ENCODE measurements around the gene TLCD4. TPM values are rescaled to one million over a fixed set of nuclear protein-coding genes. Genes with fewer than 3 reads are reported as not detected.
"Not testable (repeated sequence)": the region's sequence is repeated elsewhere in the genome, so short reads cannot be mapped to it uniquely, and the experiment has no call there.

The TLCD4 gene
- total and polyA plus RNA-seq, 2 of the 13 experiments (the other 11 are each of a cell fraction or from before 2014, with no cell fraction given) = 4.7 to 14.5 TPM

GRCh38 chr1:95165569-95165968 is 48.4 kb downstream of the TLCD4 start:
- DNase-seq (ENCODE audit: low spot score); H3K4me2 ChIP-seq (ENCODE audit: low read depth, low read length); CTCF ChIA-PET (ENCODE audit: low intra/inter-chr PET ratio, low total read pairs); H3K9ac ChIP-seq (ENCODE audit: insufficient read depth, low read depth, low read length); H3K79me2 ChIP-seq (ENCODE audit: insufficient read depth, low read length); H3K27me3 ChIP-seq (ENCODE audit: control insufficient read depth in 1 of 2, insufficient read depth in 2 of 2, low read length in 2 of 2); H3K36me3 ChIP-seq (replicated peaks in 1 of 2; ENCODE audit: control insufficient read depth in 1 of 2, insufficient read depth in 2 of 2, low read length in 2 of 2); H4K20me1 ChIP-seq (ENCODE audit: insufficient read depth, low read length); H3K27ac ChIP-seq (ENCODE audit: extremely low read length, insufficient read depth, low read length); BruUV-seq (replicated peaks); ATAC-seq; POLR2A ChIA-PET; FAIRE-seq; H3K9me3 ChIP-seq (ENCODE audit: low read length); H3K4me3 ChIP-seq (replicated peaks in 1 of 3; ENCODE audit: insufficient read depth in 1 of 3, low read depth in 2 of 3, low read length in 3 of 3); H2AFZ ChIP-seq (ENCODE audit: low read length); in situ Hi-C loops (cut with HindIII; ENCODE audit: extremely low pct_ligation_motif_present, low pct_unique_long_range_greater_than_20kb): not testable (repeated sequence)
- intact Hi-C loops (cut with micrococcal nuclease; ENCODE audit: unreplicated experiment) = loop anchor here (5.0 kb wide), 1 partner anchor 67 kb away; the partner anchor contains the start of gene RWDD3
- peaks cover 11% of the 10 kb centered on the region for H3K4me1 ChIP-seq (ENCODE audit: insufficient read depth, low read length)
- WGBS (ENCODE audit: low lambda C conversion rate) = 92% methylated on average over 5 of the region's 6 CpGs

Small RNA genes lying within 50 kb of the gene (small RNA-seq; reads per million reads assigned to genes)
- 0 reads per million in 3 experiments for gene RF00019 (ENCODE audit: insufficient read depth in 2 of 3, insufficient read length in 3 of 3, low read depth in 2 of 3, low replicate concordance in 1 of 3)

Other genes starting within 250 kb of the TLCD4 start
- gene CNN3, start 190.2 kb upstream of the TLCD4 start, total RNA-seq (2016; rRNA removed; fragmentation: Illumina TruSeq; extraction: Trizol) = 223 and 290 TPM in 2 replicates
- gene CNN3, start 190.2 kb upstream of the TLCD4 start, polyA plus RNA-seq (2011; rRNA removed) = 97.4 and 113 TPM in 2 replicates
- gene ALG14, start 44.4 kb upstream of the TLCD4 start, total RNA-seq (2016; rRNA removed; fragmentation: Illumina TruSeq; extraction: Trizol) = 6.1 and 12.7 TPM in 2 replicates
- 4.5 and 5.5 TPM in 2 replicates for gene ALG14, start 44.4 kb upstream of the TLCD4 start, polyA plus RNA-seq (2011; rRNA removed)
- 21.2 and 22.7 TPM in 2 replicates for gene RWDD3, start 116.9 kb downstream of the TLCD4 start, total RNA-seq (2016; rRNA removed; fragmentation: Illumina TruSeq; extraction: Trizol)
- gene RWDD3, start 116.9 kb downstream of the TLCD4 start, polyA plus RNA-seq (2011; rRNA removed) = 16.2 and 18.3 TPM in 2 replicates